Measurements from ENCODE around the gene CHD5. TPM values are rescaled to one million over a fixed set of nuclear protein-coding genes. Genes with fewer than 3 reads are reported as not detected.

The CHD5 gene
- polyA plus RNA-seq, 2 of the 4 experiments (the other 2 are of a cell fraction), result 0.21 to 0.66 TPM

GRCh38 chr1:6179564-6180175 lies 451 bp downstream of the CHD5 start:
- POLR2A ChIA-PET, result no interaction called here
- H3K4me3 ChIP-seq, result peak overlapping the region; percentile 52
- WGBS (ENCODE audit: missing lambda C conversion rate), result no CpG with 5 or more reads among the region's 92 CpGs
- CTCF ChIA-PET, result no interaction called here
- H3K4me1 ChIP-seq, result peaks cover 15% of the 10 kb centered on the region
- DNase-seq (ENCODE audit: low read depth in 1 of 2, low spot score in 1 of 2) (no peak), FAIRE-seq (no peak), ATAC-seq (0 out of 6 replicates have a peak, but pooled peaks of 1 of the 2 experiments have one; percentile 6)
- TF ChIP-seq PHF8 (IDR thresholded peaks at IDR 0.05; ENCODE audit: borderline replicate concordance, low read depth) (no peak), FOSL2 (IDR thresholded peaks at IDR 0.05) (no peak), FOSL2 (CRISPR knock-in tag; IDR thresholded peaks at IDR 0.05) (no peak), ESRRA (IDR thresholded peaks at IDR 0.05; ENCODE audit: borderline replicate concordance, low read length) (no peak), TP53 (CRISPR knock-in tag; IDR thresholded peaks at IDR 0.05) (no peak), ZSCAN20 (CRISPR knock-in tag; IDR thresholded peaks at IDR 0.05) (no peak), HOXB5 (CRISPR knock-in tag; IDR thresholded peaks at IDR 0.05) (no peak), HMGXB4 (CRISPR knock-in tag; IDR thresholded peaks at IDR 0.05; ENCODE audit: borderline replicate concordance) (no peak), ZFP36 (IDR thresholded peaks at IDR 0.05; ENCODE audit: borderline replicate concordance, partially characterized antibody) (no peak), MYC (IDR thresholded peaks at IDR 0.05; ENCODE audit: borderline replicate concordance, low read length) (no peak), MAX (IDR thresholded peaks at IDR 0.05) (no peak)
- H3K27ac ChIP-seq, result peak overlapping the region; percentile 48 to 82; a peak in 5 of 6 replicates
- H3K4me2 ChIP-seq, result peak overlapping the region; percentile 83
- no peaks in the 10 kb centered on the region for H3K9me3 ChIP-seq

GRCh38 chr1:6178751-6179563 lies 1.2 kb downstream of the CHD5 start:
- Histone ChIP-seq H3K27ac (peak overlapping the region; percentile 48 to 82; a peak in 5 of 6 replicates), H3K4me3 (peak overlapping the region; percentile 52), H3K4me2 (peak overlapping the region; percentile 83), H3K4me1 (peaks cover 14% of the 10 kb centered on the region), H3K9me3 (no peaks in the 10 kb centered on the region)
- ATAC-seq, result peak; percentile 19 to 35; a peak in 4 of 6 replicates
- no peak for FAIRE-seq
- DNase-seq (ENCODE audit: low read depth in 1 of 2, low spot score in 1 of 2), result no peak
- TF ChIP-seq RCOR1 (IDR thresholded peaks at IDR 0.05; ENCODE audit: low read depth, low read length) (no peak), NFE2L2 (conservative IDR thresholded peaks at IDR 0.05; ENCODE audit: low read length) (no peak), TP53 (CRISPR knock-in tag; IDR thresholded peaks at IDR 0.05) (no peak), PBX3 (IDR thresholded peaks at IDR 0.05) (no peak), CTCF (IDR thresholded peaks at IDR 0.05) (no peak), HOXB13 (CRISPR knock-in tag; IDR thresholded peaks at IDR 0.05; ENCODE audit: low read depth) (no peak), RARB (CRISPR knock-in tag; IDR thresholded peaks at IDR 0.05) (no peak), HOXA7 (CRISPR knock-in tag; IDR thresholded peaks at IDR 0.05) (no peak), ESRRA (IDR thresholded peaks at IDR 0.05; ENCODE audit: borderline replicate concordance, low read length) (no peak), MAFK (IDR thresholded peaks at IDR 0.05; ENCODE audit: partially characterized antibody) (no peak), ZSCAN20 (CRISPR knock-in tag; IDR thresholded peaks at IDR 0.05) (no peak), CHD4 (IDR thresholded peaks at IDR 0.05; ENCODE audit: borderline replicate concordance) (no peak)
- 12% methylated on average over 3 of the region's 51 CpGs for WGBS (ENCODE audit: missing lambda C conversion rate)
- POLR2A ChIA-PET, result no interaction called here
- CTCF ChIA-PET, result interaction anchor here (1.1 to 2.5 kb wide), 2 partner anchors 26 to 145 kb away, joined by 3 to 7 read pairs; partner anchors contain the start of gene RNF207
